ENCODE results near the gene TATDN3. TPM values are rescaled to one million over a fixed set of nuclear protein-coding genes. Genes with fewer than 3 reads are reported as not detected.

Gene TATDN3
- total and polyA plus RNA-seq, 2 of the 8 experiments (the other 6 are each of a cell fraction or from before 2014, with no cell fraction given), result 6.9 to 19.4 TPM

- no peaks in the 10 kb centered on the region for H3K36me3 ChIP-seq (ENCODE audit: control insufficient read depth in 2 of 4, insufficient read depth in 4 of 4, low read length in 3 of 4)
Measured at GRCh38 chr1:212762234-212762633, 29.5 kb upstream of the TATDN3 start.

More at GRCh38 chr1:212762234-212762633, 29.5 kb upstream of the TATDN3 start:
- no peaks in the 10 kb centered on the region for H3K27me3 ChIP-seq (replicated peaks in 1 of 4; ENCODE audit: control insufficient read depth in 3 of 4, extremely low read depth in 1 of 4, insufficient read depth in 3 of 4, low read length in 3 of 4)
- H3K4me3 ChIP-seq (ENCODE audit: extremely low read depth in 1 of 4, insufficient read depth in 2 of 4, low read depth in 3 of 4, low read length in 4 of 4), result no peak overlapping the region
- H4K91ac ChIP-seq (replicated peaks; ENCODE audit: insufficient read length, low read length), result no peak overlapping the region
- no peak overlapping the region for H2BK120ac ChIP-seq (replicated peaks; ENCODE audit: low read depth, low read length)
- ChIA-PET CTCF (ENCODE audit: partially characterized antibody) (interaction anchor here (0.7 to 4.4 kb wide), 7 partner anchors 11 to 658 kb away, joined by 3 to 36 read pairs (median 7); partner anchors contain the start of genes NSL1 and TATDN3), POLR2A (ENCODE audit: partially characterized antibody) (interaction anchor here (1.1 to 1.6 kb wide), 2 partner anchors 130 to 153 kb away, joined by 3 to 7 read pairs; partner anchors contain the start of gene ATF3)
- no peak overlapping the region for H2BK20ac ChIP-seq (ENCODE audit: low read length)
- H3K4me2 ChIP-seq (ENCODE audit: insufficient read depth in 1 of 2, low read depth in 2 of 2, low read length in 2 of 2), result no peak overlapping the region
- TF ChIP-seq BCL11A (IDR thresholded peaks at IDR 0.05; ENCODE audit: low read depth in 2 of 2, low read length in 2 of 2), result no peak
- no peak for TF ChIP-seq CTBP2 (IDR thresholded peaks at IDR 0.05; ENCODE audit: borderline replicate concordance, insufficient read depth, insufficient read length, low read length)
- TF ChIP-seq ASH2L (IDR thresholded peaks at IDR 0.05; ENCODE audit: low read length), result no peak
- TF ChIP-seq SIN3A (conservative IDR thresholded peaks at IDR 0.05 in 1 of 2, IDR thresholded peaks at IDR 0.05 in 1 of 2; ENCODE audit: low read depth in 1 of 2, low read length in 2 of 2), result no peak
- no peak for TF ChIP-seq POU5F1 (IDR thresholded peaks at IDR 0.05; ENCODE audit: low read depth, low read length)
- TF ChIP-seq MAX (IDR thresholded peaks at IDR 0.05), result no peak
- TF ChIP-seq TCF12 (IDR thresholded peaks at IDR 0.05; ENCODE audit: low read depth, low read length), result no peak
- no peak for TF ChIP-seq SAP30 (IDR thresholded peaks at IDR 0.05; ENCODE audit: insufficient read depth, insufficient replicate concordance, low read length)
- TF ChIP-seq SP2 (IDR thresholded peaks at IDR 0.05; ENCODE audit: low read length), result no peak
- no peak for TF ChIP-seq SIX5 (IDR thresholded peaks at IDR 0.05; ENCODE audit: low read depth, low read length)
- TF ChIP-seq JUN (IDR thresholded peaks at IDR 0.05; ENCODE audit: low read depth, low read length), result no peak
- TF ChIP-seq RBBP5 (IDR thresholded peaks at IDR 0.05; ENCODE audit: borderline replicate concordance, low read depth, low read length), result no peak
- TF ChIP-seq RAD21 (IDR thresholded peaks at IDR 0.05 in 1 of 2, conservative IDR thresholded peaks at IDR 0.05 in 1 of 2; ENCODE audit: low read depth in 2 of 2, low read length in 2 of 2), result no peak
- peaks cover 0 to 53% of the 10 kb centered on the region in 2 experiments; a peak in 3 of 4 replicates for H3K79me2 ChIP-seq (ENCODE audit: control insufficient read depth in 1 of 2, insufficient read depth in 2 of 2, low read length in 2 of 2)
- H4K5ac ChIP-seq (ENCODE audit: insufficient read length, low read depth, low read length), result no peak overlapping the region
- H3K18ac ChIP-seq (ENCODE audit: extremely low read depth, low read length), result no peak overlapping the region
- H4K20me1 ChIP-seq (replicated peaks in 1 of 2; ENCODE audit: control insufficient read depth in 1 of 2, insufficient read depth in 2 of 2, low read length in 2 of 2), result peaks cover 7 to 17% of the 10 kb centered on the region in 2 experiments
- no peak overlapping the region for H3K56ac ChIP-seq (replicated peaks; ENCODE audit: insufficient read length, low read depth, low read length)
- peaks cover 11% of the 10 kb centered on the region for H3K79me1 ChIP-seq (ENCODE audit: low read depth, low read length)
- no peak overlapping the region for H2BK12ac ChIP-seq (ENCODE audit: low read depth, low read length)
- no peak overlapping the region for H3K27ac ChIP-seq (ENCODE audit: low read depth, low read length)
- no peak overlapping the region for H2AK5ac ChIP-seq (ENCODE audit: low read depth, low read length)
- no peak overlapping the region for H3K9ac ChIP-seq (replicated peaks in 1 of 4; ENCODE audit: extremely low read depth in 1 of 4, low read depth in 3 of 4, low read length in 3 of 4)
- no peak overlapping the region for H2BK5ac ChIP-seq (ENCODE audit: low read depth, low read length)
- H2AFZ ChIP-seq (ENCODE audit: low read length), result no peak overlapping the region
- no peak overlapping the region for H4K8ac ChIP-seq (ENCODE audit: extremely low read depth, insufficient read depth, low read length)
- DNase-seq (ENCODE audit: low read depth in 1 of 2, low spot score in 2 of 2) (no peak), FAIRE-seq (no peak)
- H3K9me3 ChIP-seq (ENCODE audit: insufficient read depth in 2 of 2, low read depth in 1 of 2, low read length in 1 of 2), result no peaks in the 10 kb centered on the region
- H3K4ac ChIP-seq (replicated peaks; ENCODE audit: insufficient read length, low read depth, low read length), result no peak overlapping the region
- H3K14ac ChIP-seq (ENCODE audit: insufficient read length), result no peak overlapping the region
- H2BK15ac ChIP-seq (ENCODE audit: low read length), result no peak overlapping the region
- H3K23ac ChIP-seq (ENCODE audit: insufficient read length), result no peak overlapping the region
- H3K4me1 ChIP-seq (replicated peaks in 1 of 4; ENCODE audit: control insufficient read depth in 3 of 4, insufficient read depth in 4 of 4, low read length in 3 of 4), result peaks cover 0 to 3% (median 0%) of the 10 kb centered on the region in 4 experiments; a peak in 1 of 7 replicates
- H3K23me2 ChIP-seq (ENCODE audit: low read depth, low read length), result no peaks in the 10 kb centered on the region
- WGBS, 2 experiments (ENCODE audit: extremely low coverage in 1 of 2, insufficient coverage in 1 of 2, insufficient read length in 1 of 2, insufficient replicate concordance in 2 of 2, low coverage in 1 of 2, low lambda C conversion rate in 2 of 2, missing lambda C conversion rate in 1 of 2), result 88% methylated on average over 4 of the region's 4 CpGs; no CpG with 5 or more reads in 1 of the 2 experiments
